Esophagus mucosa (tissue), 1 donor: ENCODE measurements around the gene PPP1R9A. TPM values are rescaled to one million over a fixed set of nuclear protein-coding genes. Genes with fewer than 3 reads are reported as not detected.

Experiments used
- ATAC-seq: fragments of 200-7000 bp; cut with Tn5 transposase; one replicate; pipeline ENCODE4 v1.9.1; 2020
- total RNA-seq: library from RNA; stranded (reverse); gene quantifications from one replicate; pipeline ENCODE4 v1.2.4, GENCODE V29; 2023
- donor health status: DM: yes; HTN: yes; CAD: no.

PPP1R9A gene
- total RNA-seq, 1 donor from 2014 or later, result 0.36 TPM

- no peak for ATAC-seq
Measured at GRCh38 chr7:95323410-95324129, 416.2 kb downstream of the PPP1R9A start.

- ATAC-seq, result no peak
Measured at GRCh38 chr7:95324431-95324830, 417.0 kb downstream of the PPP1R9A start, which contains the start of gene PON1. Gene PON1 (minus strand): TSS chr7:95324532. CDS start chr7:95324475, 57 bp downstream.

DNA sequence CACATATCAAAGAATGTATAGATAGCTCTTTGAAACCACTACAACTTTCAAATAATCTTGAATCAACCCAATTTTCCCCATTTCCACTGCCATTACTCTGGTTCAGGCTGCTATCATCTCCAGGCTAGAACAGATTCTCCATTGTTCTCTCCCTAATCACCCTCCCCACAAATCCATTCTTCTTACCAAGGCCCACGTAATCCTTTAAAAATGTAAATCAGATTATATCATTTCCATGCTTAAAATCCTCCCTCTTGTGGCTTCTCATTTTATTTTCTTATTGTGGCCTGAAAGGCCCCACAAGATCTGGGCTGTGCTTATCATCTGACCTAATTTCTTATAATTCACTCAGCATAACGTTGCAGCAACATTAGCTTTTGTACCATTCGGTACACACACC lies 420.0 kb downstream of the PPP1R9A start:
- no peak for ATAC-seq

- no peak for ATAC-seq
Measured at GRCh38 chr7:95330204-95330960, 423.0 kb downstream of the PPP1R9A start.

DNA sequence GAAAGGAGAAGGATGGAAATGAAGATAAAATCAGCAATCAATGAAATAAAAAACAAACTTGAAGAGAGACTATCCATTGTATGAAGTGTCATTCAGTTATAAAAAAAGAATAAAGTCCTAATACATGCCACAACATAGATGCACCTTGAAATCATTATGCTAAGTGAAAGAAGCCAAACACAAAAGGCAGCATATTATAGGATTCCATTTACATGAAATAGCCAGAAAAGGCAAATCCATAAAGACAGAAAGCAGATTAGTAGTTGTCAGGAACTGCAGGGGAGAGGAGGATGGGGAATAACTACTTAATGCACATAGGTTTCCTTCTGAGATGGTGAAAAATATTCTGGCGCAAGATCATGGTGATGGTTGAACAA lies 423.6 kb downstream of the PPP1R9A start:
- ATAC-seq, result no peak

- no peak for ATAC-seq
Measured at GRCh38 chr7:95334447-95334846, 427.1 kb downstream of the PPP1R9A start.

DNA sequence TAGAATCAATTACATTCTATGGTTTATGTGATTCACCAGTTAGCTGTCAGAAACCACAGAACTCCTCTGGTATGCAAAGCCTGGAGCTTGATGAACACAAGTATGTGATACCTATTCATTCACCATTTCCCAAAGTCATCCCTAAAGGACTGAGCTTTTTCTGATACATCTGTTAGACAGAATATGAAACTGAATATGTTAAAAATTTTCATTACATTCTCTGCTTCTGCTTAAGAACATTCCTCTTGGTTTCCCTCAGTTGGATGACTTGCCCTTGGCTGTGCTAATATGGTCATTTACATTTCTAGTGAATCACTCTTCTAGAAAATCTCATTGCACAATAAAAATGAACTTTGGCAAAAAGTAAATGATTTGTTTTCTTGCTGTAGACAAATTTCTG lies 427.7 kb downstream of the PPP1R9A start:
- no peak for ATAC-seq

DNA sequence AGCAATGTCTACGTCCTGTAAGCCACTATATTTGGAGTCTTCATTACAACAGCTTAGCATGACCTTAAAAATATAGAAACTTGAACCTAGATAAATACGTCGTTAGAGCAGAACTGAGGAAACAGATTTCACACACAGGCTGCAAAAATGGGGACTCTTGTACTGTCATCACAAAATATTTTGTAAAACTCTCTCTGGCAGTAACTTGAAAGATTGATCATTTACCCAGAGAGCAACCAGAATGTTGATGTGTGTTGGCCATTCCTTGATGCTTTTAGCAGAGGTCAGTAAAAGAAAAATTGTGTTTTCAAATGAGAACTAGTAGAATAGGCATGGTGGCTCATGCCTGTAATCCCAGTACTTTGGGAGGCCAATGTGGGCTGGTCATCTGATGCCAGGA lies 431.4 kb downstream of the PPP1R9A start:
- ATAC-seq, result no peak

DNA sequence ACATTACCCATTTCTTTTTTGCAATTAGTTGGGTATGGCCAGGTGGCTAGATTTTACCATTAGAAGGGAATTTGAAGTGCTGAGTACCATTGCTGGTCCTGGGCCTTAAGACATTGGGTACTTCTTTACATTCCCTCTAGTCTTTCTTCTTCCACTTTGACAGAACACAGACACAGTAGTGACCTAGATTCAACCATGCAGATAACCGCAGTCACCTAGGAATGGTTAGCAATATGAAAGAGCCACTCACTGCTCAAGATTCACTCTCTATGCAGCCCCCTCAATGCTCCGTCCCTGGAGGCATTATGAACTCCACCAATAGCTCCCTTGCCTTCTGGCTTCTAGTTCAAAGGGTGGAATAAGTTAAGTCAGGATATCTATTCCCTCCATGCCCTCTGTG lies 433.1 kb downstream of the PPP1R9A start:
- no peak for ATAC-seq

- ATAC-seq, result no peak
Measured at GRCh38 chr7:95342029-95342428, 434.6 kb downstream of the PPP1R9A start.

DNA sequence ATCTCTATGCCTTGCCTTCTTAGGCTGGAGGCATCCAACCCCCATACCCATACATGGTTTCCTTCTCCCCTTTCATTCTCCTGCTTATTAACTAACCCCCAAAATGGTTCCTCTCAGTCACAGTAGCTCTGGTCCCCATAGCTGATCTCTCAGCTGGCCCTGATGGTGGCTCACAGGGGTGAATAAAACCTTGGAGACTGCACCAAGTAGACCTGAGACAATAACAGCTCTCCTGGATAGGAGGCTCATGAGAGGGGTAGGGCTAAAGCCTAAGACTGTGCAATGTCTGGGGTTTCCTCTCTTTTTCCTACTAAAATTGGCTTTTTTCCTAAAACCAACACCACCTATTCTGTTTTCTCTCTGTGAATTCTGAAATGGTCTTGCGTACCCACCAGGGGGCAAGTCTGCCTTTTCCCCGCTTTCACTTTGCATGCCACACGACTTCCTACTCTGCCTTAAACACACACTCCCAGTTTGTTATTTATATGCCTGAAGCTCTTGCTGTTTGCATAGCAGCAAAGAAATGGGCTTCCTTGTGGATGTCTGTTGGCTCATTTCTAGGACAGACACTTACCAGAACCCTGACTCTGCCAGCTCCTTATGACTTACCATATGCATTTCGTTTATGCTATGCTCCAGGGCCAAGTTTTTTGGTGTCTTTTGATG lies 435.4 kb downstream of the PPP1R9A start:
- ATAC-seq, result no peak
